ENCODE results near the gene C14orf180. TPM values are rescaled to one million over a fixed set of nuclear protein-coding genes. Genes with fewer than 3 reads are reported as not detected.
"Not testable (repeated sequence)": the region's sequence is repeated elsewhere in the genome, so short reads cannot be mapped to it uniquely, and the experiment has no call there.

The C14orf180 gene
- total RNA-seq, 1 donor from 2014 or later, result not detected

DNA sequence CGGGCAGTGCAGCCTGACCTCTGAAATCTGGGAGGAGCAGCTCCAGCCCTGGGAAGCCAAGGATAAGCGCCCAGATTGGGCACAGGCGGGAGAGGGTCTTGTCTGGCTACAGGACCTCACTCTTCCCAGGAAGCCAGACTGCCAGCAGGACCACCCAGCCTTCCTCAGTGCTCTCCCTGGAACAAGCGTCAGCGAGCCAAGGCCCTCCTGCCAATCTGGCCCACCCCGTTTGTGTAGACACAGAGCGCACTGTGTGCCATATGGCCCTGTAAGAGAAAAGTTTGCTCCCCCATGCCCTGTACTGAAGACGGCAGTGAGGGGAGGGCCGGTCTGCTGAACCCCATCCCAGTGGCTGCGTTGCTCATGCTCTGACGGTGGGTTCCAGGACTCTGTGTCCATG, 1.2 kb upstream of the C14orf180 start:
- no peak overlapping the region for H3K27ac Mint-ChIP-seq (ENCODE audit: unreplicated experiment)
- H3K36me3 Mint-ChIP-seq (ENCODE audit: low read depth, unreplicated experiment), result no peaks in the 10 kb centered on the region
- H3K4me3 Mint-ChIP-seq (ENCODE audit: unreplicated experiment), result no peak overlapping the region
- H3K4me1 Mint-ChIP-seq (ENCODE audit: unreplicated experiment), result no peaks in the 10 kb centered on the region
- DNase-seq (ENCODE audit: low spot score), result no peak
- TF ChIP-seq CTCF (IDR thresholded peaks at IDR 0.05; ENCODE audit: unreplicated experiment), result no peak
- peaks cover 4% of the 10 kb centered on the region for H3K27me3 Mint-ChIP-seq (ENCODE audit: unreplicated experiment)
- no peaks in the 10 kb centered on the region for H3K9me3 Mint-ChIP-seq (ENCODE audit: unreplicated experiment)

DNA sequence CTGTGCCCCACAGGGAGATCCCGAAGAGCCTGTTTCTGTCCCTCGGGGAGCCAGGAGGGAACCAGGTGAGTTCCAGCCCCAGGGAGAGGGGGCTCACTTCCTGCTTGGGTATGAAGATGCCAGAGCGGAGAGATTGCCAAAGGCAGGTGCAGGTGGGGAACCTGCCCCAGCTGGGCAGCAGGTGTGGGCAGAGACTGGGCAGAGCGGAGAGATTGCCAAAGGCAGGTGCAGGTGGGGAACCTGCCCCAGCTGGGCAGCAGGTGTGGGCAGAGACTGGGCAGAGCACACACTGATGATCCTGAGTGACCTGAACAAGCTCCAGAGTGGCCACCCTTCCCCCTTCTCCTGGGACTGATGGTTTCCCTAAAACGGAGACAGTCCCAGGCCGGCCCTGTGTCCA, 375 bp downstream of the C14orf180 start:
- not testable (repeated sequence) for DNase-seq (ENCODE audit: low spot score); H3K9me3 Mint-ChIP-seq (ENCODE audit: unreplicated experiment); H3K4me1 Mint-ChIP-seq (ENCODE audit: unreplicated experiment); H3K36me3 Mint-ChIP-seq (ENCODE audit: low read depth, unreplicated experiment); H3K27ac Mint-ChIP-seq (ENCODE audit: unreplicated experiment); H3K4me3 Mint-ChIP-seq (ENCODE audit: unreplicated experiment)
- H3K27me3 Mint-ChIP-seq (ENCODE audit: unreplicated experiment), result peaks cover 10% of the 10 kb centered on the region

GRCh38 chr14:104580961-104581360, 1.4 kb downstream of the C14orf180 start:
- H3K4me3 Mint-ChIP-seq (ENCODE audit: unreplicated experiment), result no peak overlapping the region
- no peaks in the 10 kb centered on the region for H3K4me1 Mint-ChIP-seq (ENCODE audit: unreplicated experiment)
- peaks cover 3% of the 10 kb centered on the region for H3K36me3 Mint-ChIP-seq (ENCODE audit: low read depth, unreplicated experiment)
- no peak for TF ChIP-seq CTCF (IDR thresholded peaks at IDR 0.05; ENCODE audit: unreplicated experiment)
- DNase-seq (ENCODE audit: low spot score), result no peak
- H3K27me3 Mint-ChIP-seq (ENCODE audit: unreplicated experiment), result peaks cover 11% of the 10 kb centered on the region
- H3K27ac Mint-ChIP-seq (ENCODE audit: unreplicated experiment), result no peak overlapping the region
- no peaks in the 10 kb centered on the region for H3K9me3 Mint-ChIP-seq (ENCODE audit: unreplicated experiment)

GRCh38 chr14:104581521-104581920, 2.0 kb downstream of the C14orf180 start:
- Mint-ChIP-seq H3K27ac (ENCODE audit: unreplicated experiment) (no peak overlapping the region), H3K4me1 (ENCODE audit: unreplicated experiment) (no peaks in the 10 kb centered on the region), H3K4me3 (ENCODE audit: unreplicated experiment) (no peak overlapping the region), H3K9me3 (ENCODE audit: unreplicated experiment) (no peaks in the 10 kb centered on the region), H3K27me3 (ENCODE audit: unreplicated experiment) (peaks cover 9% of the 10 kb centered on the region), H3K36me3 (ENCODE audit: low read depth, unreplicated experiment) (peaks cover 3% of the 10 kb centered on the region)
- DNase-seq (ENCODE audit: low spot score), result no peak
- TF ChIP-seq CTCF (IDR thresholded peaks at IDR 0.05; ENCODE audit: unreplicated experiment), result no peak

DNA sequence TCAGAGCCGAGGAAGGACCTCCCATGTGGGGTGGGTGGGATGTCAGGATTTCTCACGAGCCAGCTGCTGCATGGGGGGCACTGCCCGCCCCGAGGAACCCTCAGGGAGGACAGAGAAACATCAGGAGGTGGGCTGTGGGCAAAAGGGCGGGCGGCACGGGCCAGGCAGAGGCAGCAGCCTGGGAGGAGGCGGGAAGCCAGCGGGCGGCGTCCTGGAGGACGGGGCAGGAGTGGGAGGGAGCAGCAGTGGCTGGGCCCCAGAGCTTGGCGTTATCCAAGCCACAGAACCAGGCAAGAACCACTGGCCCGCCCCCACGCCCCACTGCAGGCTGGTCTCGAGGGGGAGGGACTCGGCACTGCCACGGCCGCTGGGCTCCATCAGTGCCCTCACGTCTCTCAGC, 2.4 kb downstream of the C14orf180 start:
- Mint-ChIP-seq H3K9me3 (ENCODE audit: unreplicated experiment) (no peaks in the 10 kb centered on the region), H3K36me3 (ENCODE audit: low read depth, unreplicated experiment) (peaks cover 3% of the 10 kb centered on the region), H3K27me3 (ENCODE audit: unreplicated experiment) (peaks cover 9% of the 10 kb centered on the region), H3K27ac (ENCODE audit: unreplicated experiment) (no peak overlapping the region), H3K4me1 (ENCODE audit: unreplicated experiment) (no peaks in the 10 kb centered on the region), H3K4me3 (ENCODE audit: unreplicated experiment) (no peak overlapping the region)
- TF ChIP-seq CTCF (IDR thresholded peaks at IDR 0.05; ENCODE audit: unreplicated experiment), result no peak
- DNase-seq (ENCODE audit: low spot score), result no peak

DNA sequence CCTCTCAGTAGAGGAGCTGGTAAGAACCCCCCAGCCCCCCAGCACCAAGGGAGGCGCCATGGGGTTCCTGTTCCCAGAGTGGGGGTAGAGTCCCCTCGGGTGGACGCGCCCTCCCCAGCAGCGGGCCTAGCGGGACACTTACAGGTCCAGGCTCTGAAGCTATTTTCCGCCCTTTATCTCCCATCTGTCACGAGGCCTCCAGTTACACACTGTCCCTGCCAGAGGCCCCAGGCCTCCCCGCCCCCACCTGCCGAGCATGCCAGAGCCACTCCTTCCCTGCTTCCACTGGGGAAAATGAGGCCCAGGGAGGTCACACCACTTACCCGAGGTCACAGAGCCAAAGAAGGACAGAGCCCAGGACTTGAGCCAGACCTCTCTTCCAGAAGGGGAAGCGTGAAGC, 3.1 kb downstream of the C14orf180 start:
- TF ChIP-seq CTCF (IDR thresholded peaks at IDR 0.05; ENCODE audit: unreplicated experiment), result no peak
- H3K36me3 Mint-ChIP-seq (ENCODE audit: low read depth, unreplicated experiment), result peaks cover 3% of the 10 kb centered on the region
- no peak overlapping the region for H3K27ac Mint-ChIP-seq (ENCODE audit: unreplicated experiment)
- H3K4me1 Mint-ChIP-seq (ENCODE audit: unreplicated experiment), result no peaks in the 10 kb centered on the region
- DNase-seq (ENCODE audit: low spot score), result no peak
- H3K4me3 Mint-ChIP-seq (ENCODE audit: unreplicated experiment), result no peak overlapping the region
- no peaks in the 10 kb centered on the region for H3K9me3 Mint-ChIP-seq (ENCODE audit: unreplicated experiment)
- peaks cover 9% of the 10 kb centered on the region for H3K27me3 Mint-ChIP-seq (ENCODE audit: unreplicated experiment)

Data from endothelial cell (in vitro differentiated cells).